MV-4-11 (cell line): ENCODE results near the gene SYN1.
A peak's percentile ranks its signal among the peaks of the same experiment; 100 is the strongest.

Source experiments
- DNase-seq: peaks from one replicate; lab custom pipeline; 2025; lab: John Stamatoyannopoulos, UW

The SYN1 gene

DNA sequence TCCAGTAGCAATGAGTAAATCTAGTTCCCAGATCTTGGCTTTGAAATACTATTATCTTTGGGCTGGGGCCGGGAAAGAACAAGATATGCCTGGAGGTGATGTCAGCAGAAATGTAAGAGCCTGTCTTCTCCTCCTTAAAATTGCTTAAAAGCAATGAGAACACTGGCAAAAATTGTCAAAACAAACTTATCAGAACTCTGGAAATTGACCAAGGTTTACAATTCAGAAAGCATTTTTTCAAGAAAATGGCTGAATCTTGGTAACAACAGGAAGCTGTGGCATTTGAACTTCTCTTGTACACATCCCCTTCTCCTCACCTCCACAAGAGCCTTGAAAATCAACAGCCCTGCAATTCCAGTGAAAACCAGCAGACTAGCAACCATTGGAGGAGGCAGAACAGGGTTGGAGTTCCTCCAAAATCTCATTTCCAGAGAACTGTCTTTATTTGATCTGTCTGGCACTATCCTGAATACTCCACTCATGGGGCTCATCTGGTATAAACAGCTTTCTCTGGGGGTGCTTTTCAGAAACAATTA is 23.9 kb downstream of the SYN1 start:
- no peak for DNase-seq

DNA sequence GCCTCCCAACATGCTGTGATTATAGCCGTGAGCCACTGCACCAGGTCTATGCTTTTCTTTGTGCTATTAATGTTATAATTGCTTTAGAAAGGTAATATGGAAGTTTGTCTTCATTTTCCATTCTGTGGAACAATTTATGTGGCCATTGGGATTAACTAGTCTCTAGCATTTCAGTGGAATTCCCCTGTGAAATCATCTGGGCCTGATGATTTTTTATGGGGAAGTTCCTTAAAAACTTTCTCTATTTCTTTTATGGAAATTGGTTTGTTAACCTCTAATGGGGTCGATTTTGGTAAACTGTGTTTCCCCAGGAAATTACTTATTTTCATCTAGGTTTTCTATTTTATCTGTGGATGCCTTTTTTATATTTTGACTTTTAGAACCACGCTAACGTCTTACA is 26.1 kb downstream of the SYN1 start:
- no peak for DNase-seq

DNA sequence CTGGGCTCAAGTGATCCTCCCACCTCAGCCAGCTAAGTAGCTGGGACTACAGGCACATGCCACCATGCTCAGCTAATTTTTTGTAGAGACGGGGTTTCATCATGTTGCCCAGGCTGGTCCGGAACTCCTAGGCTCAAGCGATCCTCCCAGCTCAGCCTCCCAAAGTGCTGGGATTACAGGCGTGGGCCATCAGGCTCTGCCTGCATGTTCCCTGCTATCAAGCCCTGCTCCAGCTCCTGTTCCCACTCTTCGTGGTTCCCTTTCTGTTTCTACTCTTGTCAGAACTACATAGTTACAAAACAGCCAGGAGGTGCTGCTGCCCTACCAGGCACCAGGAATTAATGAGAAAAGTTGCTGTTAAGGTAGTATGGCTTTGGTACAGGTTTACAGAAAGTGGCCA is 28.7 kb downstream of the SYN1 start:
- DNase-seq, result no peak

DNA sequence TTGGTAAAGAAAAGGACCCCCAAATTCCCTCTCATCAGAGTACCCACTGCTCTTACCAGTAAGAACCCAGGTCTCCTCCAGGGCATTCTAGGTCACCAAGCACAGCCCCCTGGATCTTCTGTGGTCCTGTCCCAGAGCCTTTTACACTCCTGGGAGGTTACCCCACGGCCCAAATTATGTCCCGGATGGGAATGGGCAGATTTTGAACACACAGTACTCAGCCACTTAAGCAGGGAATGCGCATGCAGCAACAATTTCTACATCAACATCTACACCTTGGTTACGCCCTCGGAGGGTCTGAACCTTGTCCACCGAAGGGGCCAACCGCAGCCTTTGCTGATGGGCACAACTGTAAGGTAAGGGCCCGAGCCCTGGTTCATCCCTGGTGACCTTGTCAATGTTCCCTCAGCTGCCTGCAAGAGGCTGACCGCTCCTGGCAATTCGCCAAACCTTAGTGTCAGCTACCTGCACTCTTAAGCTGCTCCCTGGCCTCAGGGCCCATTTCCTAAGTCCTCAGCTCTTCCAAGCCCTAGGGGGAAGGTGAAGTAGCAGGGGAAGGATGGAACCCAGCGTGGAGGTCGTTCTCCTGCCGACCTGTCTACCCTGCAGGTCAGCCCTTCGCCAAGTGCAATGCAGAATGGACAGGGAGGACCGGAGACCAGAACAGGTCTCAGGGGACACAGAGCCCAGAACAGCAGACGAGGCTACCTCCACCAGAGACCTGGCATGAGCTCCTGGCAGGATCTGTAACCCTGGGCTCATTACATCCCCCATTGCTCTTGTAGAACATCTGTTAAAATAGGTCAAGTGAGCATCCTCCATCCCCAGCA is 31.5 kb downstream of the SYN1 start:
- DNase-seq, result no peak

DNA sequence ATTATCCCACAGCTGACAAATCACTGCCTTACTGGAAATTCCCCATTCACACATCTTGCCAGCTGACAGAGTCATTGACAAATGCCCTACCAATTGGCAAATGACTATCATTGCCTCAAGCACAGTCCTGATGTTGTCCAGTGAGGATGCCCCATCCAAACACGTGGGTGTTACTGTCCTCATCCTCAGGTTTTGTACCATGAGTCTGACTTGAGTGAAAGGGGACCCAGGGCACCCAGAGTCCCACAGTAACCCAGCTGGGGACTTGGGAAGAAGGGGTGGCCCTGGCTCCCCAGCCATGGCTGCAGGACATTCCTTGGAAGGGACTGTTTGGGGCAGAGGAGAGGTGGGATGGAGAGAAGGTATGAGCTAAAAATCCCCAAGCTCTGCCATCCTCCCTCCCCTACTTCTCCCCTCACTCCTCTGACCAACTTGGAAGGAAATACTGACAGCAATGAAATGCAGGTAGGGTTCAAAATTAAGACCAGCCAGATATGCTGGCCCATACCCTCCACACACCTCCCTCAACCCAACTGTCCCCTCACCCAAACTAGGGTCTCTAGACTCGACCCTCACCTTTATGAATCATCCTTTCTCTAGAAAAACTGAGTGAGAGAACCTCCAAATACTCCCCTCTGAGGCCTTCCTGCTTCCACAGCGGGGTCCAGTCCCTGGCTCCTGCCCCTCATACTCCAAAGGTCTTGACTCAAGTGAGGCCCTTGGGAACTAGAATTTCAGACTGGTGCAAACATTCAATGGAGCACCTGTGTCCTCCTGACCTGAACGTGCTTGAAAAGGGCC is 32.4 kb downstream of the SYN1 start:
- no peak for DNase-seq

DNA sequence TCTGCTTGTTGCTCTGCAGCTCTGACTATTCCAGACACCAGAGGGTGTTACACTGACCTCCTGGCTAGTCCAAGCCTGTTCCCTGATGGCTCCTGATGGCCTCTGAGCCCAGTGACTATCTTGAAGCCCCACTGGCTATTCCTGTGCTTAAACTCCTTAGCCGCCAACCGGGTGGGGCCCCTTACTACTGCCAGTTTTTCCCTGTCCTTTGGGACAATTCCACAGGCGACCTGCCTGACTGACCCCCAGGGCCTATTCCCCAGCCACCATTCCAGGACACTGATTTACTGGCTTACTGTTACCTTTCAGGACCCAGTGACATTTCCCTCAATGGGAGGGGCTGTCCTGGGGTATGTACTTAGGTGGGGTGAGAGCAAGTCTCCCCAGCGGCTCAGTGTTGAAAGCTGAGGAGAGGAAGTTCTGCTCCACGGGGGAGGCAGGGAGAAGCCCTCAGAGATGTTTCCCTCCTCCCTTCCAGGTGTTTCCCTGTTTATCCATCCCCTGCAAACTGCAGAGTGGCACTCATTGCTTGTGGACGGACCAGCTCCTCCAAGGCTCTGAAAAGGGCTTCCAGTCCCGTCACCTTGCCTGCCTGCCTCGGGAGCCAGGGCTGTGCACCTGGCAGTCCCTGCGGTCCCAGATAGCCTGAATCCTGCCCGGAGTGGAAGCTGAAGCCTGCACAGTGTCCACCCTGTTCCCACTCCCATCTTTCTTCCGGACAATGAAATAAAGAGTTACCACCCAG is 33.4 kb downstream of the SYN1 start:
- DNase-seq, result no peak

DNA sequence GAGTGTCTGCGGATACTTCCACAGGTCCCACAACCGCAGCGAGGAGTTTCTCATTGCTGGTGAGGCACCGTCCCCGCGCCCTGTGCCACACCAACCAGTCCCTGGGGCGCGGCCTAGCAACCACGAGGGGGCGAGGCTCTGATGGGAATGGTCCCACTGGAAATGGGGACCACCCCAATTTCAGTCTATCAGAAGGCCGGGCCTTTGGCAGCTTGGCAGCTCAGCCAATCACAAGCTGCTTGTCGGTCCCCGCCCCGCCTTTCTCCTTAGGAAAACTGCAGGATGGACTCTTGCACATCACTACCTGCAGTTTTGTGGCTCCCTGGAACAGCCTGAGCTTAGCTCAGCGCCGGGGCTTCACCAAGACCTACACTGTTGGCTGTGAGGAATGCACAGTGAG is 34.4 kb downstream of the SYN1 start:
- DNase-seq, result no peak

DNA sequence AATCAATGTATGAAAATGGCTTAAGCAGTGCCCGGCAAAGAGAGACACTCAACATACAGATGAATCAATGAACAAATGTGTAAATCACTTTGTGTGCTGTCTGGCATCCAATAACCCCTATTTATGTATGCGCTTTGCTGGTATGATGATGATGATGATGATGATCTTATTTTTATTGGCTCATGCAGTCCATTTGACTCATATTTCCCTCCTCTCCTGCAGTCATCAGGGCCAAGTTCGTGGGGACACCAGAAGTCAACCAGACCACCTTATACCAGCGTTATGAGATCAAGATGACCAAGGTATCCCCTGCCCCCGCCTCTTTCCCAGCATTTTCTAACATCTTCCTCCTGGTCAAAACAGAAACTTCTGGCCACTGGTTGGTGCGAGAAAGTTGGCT is 34.9 kb downstream of the SYN1 start:
- no peak for DNase-seq

DNA sequence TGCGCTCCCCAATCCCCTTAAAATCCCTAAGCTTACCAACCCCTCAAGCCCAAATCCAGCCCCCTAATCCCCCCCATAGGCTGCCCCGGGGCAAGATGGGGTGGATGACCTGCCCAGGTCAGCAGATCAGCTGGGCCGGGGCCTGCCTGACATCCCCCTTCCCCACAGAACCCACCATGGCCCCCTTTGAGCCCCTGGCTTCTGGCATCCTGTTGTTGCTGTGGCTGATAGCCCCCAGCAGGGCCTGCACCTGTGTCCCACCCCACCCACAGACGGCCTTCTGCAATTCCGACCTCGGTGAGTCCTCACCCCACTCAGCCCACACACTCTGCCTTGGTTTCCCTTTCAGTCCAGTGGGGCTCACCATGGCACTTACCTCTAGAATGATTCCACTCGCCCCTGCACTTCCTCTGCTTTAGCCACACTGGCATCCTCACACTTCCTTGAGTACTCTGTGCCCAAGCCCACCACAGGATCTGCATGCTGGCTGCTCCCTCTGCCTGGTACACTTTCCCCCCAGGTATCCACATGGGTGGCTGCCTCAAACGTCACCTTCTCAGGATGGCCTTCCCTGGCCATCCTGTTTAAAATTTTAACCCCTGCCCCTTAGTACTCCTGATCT is 36.3 kb downstream of the SYN1 start:
- no peak for DNase-seq

DNA sequence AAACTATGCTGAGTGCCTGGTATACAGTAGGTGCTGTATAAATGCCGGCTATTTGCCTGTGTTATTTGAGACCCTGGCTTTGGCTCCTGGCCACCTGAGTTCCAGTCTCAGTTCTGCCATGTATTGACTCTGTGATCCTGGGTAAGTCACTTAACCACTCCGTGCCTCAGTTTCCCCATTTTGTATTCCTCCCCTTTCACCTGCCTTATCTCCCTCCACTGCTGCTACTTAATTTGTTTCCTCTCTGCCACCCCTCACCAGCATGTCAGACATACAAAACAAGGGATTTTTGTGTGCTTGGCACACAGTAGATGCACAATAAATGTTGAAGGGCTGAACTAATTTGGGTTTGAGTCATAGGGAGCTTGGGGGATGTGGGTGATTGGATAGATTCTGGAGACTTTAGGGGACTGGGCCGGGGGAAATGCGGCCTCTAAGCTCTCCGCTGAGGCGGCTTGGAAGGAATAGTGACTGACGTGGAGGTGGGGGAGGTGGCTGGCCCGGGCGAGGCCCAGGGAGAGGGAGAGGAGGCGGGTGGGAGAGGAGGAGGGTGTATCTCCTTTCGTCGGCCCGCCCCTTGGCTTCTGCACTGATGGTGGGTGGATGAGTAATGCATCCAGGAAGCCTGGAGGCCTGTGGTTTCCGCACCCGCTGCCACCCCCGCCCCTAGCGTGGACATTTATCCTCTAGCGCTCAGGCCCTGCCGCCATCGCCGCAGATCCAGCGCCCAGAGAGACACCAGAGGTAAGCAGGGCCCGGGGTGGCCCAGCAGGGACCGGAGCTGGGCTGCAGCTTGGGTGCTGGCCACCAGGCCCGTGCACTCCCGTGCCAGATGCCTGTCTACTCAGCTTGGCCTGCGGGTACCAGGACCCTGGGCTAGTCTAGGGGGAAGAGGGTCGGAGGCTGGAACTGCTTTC is 37.7 kb downstream of the SYN1 start, which contains the start of gene TIMP1:
Gene TIMP1, plus strand, starts transcription at position 706 of the 917 bp plus-strand sequence. CDS start 980 bp downstream, outside the sequence.
- DNase-seq, result peak; percentile 89

DNA sequence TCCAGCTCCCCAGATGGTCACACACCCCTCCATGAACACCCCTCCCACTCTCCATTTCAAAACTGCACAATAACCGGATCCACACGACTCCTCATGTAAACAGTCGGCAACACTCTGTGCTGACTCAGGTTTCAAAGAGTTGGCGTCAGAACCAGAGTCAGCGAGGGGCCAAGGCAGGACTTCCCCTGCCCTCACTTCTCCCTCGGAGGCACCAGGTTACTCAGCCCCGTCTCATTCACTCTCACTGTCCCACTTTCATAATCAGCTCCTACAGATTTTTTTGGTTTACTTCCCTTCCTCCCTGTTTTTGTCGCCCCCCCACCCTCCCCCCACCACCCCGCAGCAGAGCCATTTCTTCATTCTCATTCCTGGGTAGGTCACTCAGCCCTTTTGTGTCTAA is 40.1 kb downstream of the SYN1 start:
- DNase-seq, result peak; percentile 55

DNA sequence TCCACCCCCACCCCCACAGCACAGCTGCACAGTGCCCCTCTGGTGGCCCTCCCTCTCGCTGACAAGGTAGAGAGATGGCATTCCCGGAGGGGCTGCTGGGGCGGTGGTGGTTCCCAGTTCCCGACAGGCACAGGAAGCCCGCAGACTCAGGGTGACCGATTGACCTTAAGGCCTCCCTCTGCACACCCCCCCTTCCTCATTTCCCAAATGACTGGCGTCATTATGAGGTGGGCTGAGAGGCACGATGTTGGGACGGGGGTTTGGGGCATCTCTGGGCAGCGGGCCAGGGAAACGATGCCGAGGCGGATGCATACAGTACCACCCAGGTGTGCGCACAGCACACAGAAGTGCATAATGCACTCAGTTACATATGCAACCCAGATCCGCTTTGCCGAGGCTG is 41.0 kb downstream of the SYN1 start:
- no peak for DNase-seq

DNA sequence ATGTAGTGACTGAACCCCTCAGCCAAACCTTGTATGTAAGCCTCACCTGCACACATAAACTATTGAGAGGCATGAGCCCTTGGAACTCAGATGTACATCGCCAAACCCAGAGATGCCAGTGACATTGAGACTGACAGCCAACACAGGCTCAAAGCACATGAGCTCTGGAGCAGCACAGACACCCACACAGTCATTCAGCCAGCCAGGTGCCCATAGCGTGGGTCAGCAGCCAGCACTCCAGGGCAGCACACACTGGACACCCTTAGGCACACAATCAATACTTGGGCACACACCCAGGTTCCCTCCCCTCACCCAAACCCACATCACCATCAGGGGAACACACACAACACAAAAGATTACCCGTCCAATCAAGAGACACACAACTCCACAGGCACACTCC is 41.8 kb downstream of the SYN1 start:
- DNase-seq, result no peak

DNA sequence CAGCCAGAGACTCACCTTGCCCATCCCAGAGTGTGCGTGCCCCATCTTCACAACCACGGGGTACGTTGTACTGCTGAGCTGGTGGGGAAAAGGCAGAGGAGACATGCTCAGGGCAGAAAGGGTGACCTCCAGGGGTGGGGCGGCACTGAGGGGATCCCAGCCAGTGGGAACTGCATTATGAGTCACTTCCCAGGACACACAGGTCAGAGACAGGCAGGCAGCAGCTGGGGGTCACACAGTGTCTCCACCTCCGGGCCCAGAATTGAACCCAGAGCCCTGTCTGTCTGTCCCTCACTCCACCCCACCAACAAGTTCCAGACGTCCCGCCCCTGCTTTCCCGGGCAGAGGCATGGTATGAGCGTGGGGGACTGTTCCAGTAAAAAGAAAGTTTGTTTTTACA is 42.2 kb downstream of the SYN1 start:
- DNase-seq, result no peak

DNA sequence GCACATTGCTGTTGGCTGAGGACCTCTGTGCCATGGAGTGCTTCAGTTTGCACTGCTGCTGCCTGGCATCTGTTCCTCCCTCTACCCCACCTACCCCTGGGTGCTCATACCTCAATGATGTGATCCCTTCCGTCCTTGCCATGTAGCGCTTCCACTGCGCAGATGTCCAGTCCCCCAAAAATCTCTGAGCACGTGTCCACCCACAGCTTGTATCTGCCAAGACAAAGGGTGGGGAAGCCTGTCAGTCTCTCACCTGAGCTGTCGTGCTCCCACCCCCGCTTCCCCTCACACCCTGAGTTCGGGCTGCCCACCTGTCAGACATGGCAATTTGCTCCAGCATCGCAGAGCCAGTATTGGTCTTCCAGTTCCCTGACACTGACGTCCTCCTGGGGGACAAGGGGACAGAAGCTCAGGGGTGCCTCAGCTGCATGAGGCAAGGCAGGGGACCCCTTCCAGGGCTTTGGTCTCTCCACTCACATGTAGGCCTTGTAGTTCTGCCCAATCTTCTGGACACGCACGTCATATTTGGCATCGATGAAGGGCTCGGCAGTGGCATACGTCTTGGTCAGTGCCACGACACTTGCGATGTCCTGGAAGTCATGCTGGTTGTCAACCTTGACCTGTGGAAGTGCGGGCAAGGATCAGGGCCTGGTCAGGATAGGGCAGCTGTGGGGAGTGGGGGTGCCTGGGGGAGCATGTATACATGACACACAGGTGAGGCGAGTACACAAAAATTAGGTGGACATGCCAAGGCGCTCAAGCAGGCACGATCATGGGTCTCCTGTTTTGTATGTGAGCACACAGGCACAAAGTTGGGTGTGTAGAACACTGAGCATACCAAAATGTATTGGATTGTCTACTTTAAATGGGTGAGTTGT is 43.4 kb downstream of the SYN1 start:
- no peak for DNase-seq

DNA sequence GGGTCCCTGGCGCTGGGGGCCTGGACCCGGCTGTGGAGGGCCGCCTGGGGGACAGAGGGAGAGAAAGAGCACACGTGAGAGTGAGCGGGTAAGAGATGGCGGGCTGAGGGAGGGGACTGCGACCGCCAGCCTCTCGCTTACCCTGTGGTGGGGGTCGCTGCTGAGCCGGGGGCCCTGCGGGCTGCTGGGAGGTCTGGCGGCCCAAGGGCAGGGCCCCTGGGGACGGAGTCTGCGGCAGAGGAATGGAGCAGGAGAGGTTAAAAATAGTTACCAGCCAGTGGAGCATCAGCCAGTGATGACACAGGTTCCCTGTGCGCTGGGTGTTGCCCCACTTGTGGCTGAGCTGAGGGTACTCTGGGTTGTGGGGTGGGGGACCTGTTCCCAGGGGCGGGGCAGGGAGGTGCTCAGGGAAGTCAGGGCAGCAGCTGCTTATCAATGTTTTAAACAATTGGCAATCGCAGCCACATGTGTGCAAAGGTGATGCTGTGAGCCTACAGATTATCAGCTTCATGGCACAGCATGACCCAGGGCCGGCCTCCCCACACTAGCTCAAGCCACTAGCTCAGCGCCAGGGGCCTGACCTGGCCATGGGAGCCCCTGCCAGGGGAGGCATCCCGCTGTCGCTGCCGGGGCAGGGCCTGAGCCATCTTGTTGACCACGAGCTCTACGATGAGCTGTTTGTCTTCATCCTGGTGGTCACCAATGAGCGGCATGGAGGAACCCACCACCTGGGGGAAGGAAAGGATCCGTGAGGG is 44.9 kb downstream of the SYN1 start:
- no peak for DNase-seq

DNA sequence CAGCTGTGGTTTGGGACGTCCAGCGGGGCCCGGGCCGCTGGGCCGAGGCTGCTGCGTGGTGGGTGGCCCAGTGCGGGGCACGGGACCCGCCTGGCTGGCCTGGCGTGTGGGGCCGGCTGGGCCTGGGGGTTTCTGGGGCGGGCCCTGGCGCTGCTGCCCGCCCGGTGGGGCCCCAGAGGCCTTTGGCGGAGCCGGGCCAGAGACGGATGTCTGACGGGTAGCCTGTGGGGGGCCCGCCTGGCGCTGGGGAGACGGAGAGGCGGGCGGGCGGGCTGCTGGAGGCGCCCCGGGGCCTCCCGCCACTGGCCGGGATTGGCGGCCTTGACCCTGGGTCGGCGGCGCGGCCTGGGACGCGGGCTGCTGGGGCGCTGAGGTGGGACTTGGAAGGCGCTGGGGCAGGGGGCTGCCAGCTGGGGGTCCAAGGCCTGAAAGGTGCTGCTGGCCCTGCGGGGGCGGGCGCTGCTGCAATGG is 45.5 kb downstream of the SYN1 start:
- DNase-seq, result no peak

DNA sequence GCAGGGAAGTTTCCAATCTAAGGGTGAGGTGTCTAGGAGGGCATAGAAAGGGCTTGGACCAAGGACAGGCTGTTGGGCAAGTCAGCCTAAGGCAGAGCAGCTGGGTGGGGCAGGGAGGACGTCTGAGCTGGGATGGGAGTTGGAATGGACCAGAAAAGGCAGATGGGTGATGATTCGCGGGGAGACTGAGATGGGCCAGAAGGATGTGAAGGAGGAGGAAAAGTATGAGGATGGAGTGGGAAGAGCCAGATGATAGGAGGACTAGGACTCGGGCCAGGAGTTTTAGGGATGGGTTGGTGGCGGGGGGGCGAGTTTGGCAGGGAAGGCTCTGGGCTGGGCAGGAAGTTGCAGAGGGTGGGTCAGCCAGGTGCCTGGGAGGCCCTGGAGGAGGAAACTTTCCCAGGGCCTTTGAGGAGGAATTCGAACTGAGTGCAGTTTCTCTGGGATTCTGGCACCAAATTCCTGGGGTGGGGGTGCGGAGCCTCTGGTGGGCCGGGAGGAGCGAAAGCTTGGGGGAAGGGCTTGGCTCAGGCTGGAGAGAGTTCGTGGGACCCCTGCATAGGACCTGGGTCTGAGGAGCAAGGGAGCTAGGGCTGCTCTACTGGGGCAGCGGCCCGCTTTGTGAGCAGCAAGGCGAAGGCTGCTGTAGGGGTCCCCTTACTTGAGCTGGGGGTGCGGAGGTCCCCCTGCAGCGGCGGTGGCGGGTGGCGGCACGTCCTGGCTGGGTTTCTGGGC is 46.1 kb downstream of the SYN1 start:
- DNase-seq, result no peak
